ENCODE measurements around the gene SAMD13.

- TF ChIP-seq CTCF (IDR thresholded peaks at IDR 0.05), result no peak
- TF ChIP-seq EZH2 (IDR thresholded peaks at IDR 0.05; ENCODE audit: borderline replicate concordance, insufficient read depth, low read depth, low read length, poor library complexity, severe bottlenecking), result no peak
Measured at GRCh38 chr1:84303314-84303830, 1.9 kb downstream of the SAMD13 start.

Measured in B cell (primary cell).